Bronchial smooth muscle cell (primary cell): ENCODE measurements around the gene IGF2BP3. TPM values are rescaled to one million over a fixed set of nuclear protein-coding genes. Genes with fewer than 3 reads are reported as not detected.

ENCODE experiments used
- total RNA-seq: library from RNA; depleted of rRNA; stranded (reverse); fragments of >200 nt; gene quantifications from 2 replicates; pipeline ENCODE4 v1.2.1, GENCODE V29; 2014

The IGF2BP3 gene
- 21.9 and 52.6 TPM in 2 replicates for total RNA-seq

DNA sequence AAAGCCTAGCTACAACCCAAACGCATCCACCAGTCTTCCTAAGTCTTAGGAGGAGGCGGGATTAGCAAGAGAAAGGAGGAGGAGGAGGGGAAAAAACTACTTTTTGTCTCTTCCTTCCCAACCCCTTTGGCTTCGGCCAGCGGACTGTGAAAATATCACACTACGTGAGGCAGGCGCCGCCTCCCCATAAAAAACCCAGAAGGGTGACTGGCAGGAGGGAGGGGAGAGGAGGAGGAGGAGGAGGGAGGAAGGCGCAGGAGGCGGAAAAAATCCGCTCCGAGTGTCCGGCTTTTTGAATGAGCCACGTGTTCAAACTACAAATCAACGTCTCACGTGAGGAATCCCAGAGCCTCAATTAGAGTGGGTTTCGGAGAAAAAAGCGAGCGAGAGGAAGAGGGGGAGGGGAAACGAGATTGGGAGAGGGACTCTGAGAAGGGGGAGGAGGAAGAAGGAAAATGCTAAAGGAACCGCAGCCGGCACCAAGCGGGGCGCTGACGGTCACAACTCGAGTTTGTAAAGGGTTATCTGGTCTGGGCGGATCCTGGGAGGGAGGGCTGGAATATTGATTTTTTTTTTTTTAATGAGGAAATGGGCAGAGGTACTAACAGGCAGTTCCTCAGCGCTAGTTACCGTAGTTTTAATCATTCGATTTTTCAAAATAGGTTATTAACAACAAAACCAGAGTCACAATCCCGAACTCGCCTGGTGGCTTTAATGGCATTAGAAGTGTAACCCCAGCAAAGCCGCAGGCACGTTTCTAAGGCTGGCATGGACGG lies at the start of gene IGF2BP3:
IGF2BP3 (minus strand) TSS at position 162 of the 776 bp plus-strand sequence. CDS start 381 bp downstream, outside the sequence.

GRCh38 chr7:23298885-23299769 lies 171.2 kb downstream of the IGF2BP3 start, which contains the start of gene MALSU1:
Gene MALSU1, plus strand, starts transcription at chr7:23299339. Its CDS starts 14 bp downstream, at chr7:23299353.

Other genes with a start within 250 kb of the IGF2BP3 start
- 264 and 417 TPM in 2 replicates for gene GPNMB, start 223.7 kb downstream of the IGF2BP3 start, total RNA-seq
- gene MALSU1, start 171.2 kb downstream of the IGF2BP3 start, total RNA-seq: 61.6 and 66.0 TPM in 2 replicates
- gene TRA2A, start 61.5 kb upstream of the IGF2BP3 start, total RNA-seq: 26.4 and 27.3 TPM in 2 replicates
- 4.3 and 8.2 TPM in 2 replicates for gene CCDC126, start 126.9 kb upstream of the IGF2BP3 start, total RNA-seq
- gene FAM221A, start 209.7 kb upstream of the IGF2BP3 start, total RNA-seq: 0.60 and 0.95 TPM in 2 replicates
- gene STK31, start 239.7 kb upstream of the IGF2BP3 start, total RNA-seq: under 0.01 TPM in 1 of 2 replicates, not detected in the other